ENCODE results near the gene LRBA. TPM values are rescaled to one million over a fixed set of nuclear protein-coding genes. Genes with fewer than 3 reads are reported as not detected.
A peak's percentile ranks its signal among the peaks of the same experiment; 100 is the strongest.

The LRBA gene
- total RNA-seq, 1 experiment from 2014 or later: 77.4 TPM

- Histone ChIP-seq H3K9me2 (ENCODE audit: insufficient read depth) (no peaks in the 10 kb centered on the region), H3K4me1 (replicated peaks; ENCODE audit: insufficient read depth) (peaks cover 13% of the 10 kb centered on the region), H3K27me3 (ENCODE audit: insufficient read depth, low read depth) (no peaks in the 10 kb centered on the region), H3K79me2 (ENCODE audit: low read depth) (no peaks in the 10 kb centered on the region), H4K20me1 (ENCODE audit: insufficient read depth) (no peaks in the 10 kb centered on the region), H3K36me3 (ENCODE audit: low read depth) (no peaks in the 10 kb centered on the region; the same call in 1 of the 2 replicates), H3K27ac (no peak overlapping the region), H3K4me2 (no peak overlapping the region), H2AFZ (no peak overlapping the region), H3K9me3 (ENCODE audit: insufficient read depth, low read depth) (no peaks in the 10 kb centered on the region), H3F3A (ENCODE audit: insufficient read depth, low read depth) (0 out of 2 replicates have a peak, but pooled peaks cover 10% of the 10 kb centered on the region), H3K4me3 (no peak overlapping the region)
- BruUV-seq (replicated peaks): no TSS peak
- intact Hi-C loops (cut with micrococcal nuclease; ENCODE audit: unreplicated experiment): no loop called here
- TF ChIP-seq EZH2 (IDR thresholded peaks at IDR 0.05; ENCODE audit: low read depth) (no peak), CTCF (conservative IDR thresholded peaks at IDR 0.05) (no peak)
- POLR2A ChIA-PET (ENCODE audit: unreplicated experiment): no interaction called here
- CTCF ChIA-PET: no interaction called here
- DNase-seq: no peak
Observed at GRCh38 chr4:150852216-150852615, 162.9 kb downstream of the LRBA start.

GRCh38 chr4:150849016-150849415 is 166.1 kb downstream of the LRBA start:
- Histone ChIP-seq H3K36me3 (ENCODE audit: low read depth) (peaks cover 5% of the 10 kb centered on the region; the same call in 1 of the 2 replicates), H3K4me1 (replicated peaks; ENCODE audit: insufficient read depth) (peaks cover 13% of the 10 kb centered on the region), H3K9me3 (ENCODE audit: insufficient read depth, low read depth) (no peaks in the 10 kb centered on the region), H2AFZ (no peak overlapping the region), H3K4me3 (no peak overlapping the region), H3K27ac (peak overlapping the region; percentile 31), H3K27me3 (ENCODE audit: insufficient read depth, low read depth) (no peaks in the 10 kb centered on the region), H3K4me2 (peak overlapping the region; percentile 29; the same call in 1 of the 2 replicates), H3K9me2 (ENCODE audit: insufficient read depth) (no peaks in the 10 kb centered on the region), H4K20me1 (ENCODE audit: insufficient read depth) (no peaks in the 10 kb centered on the region), H3K79me2 (ENCODE audit: low read depth) (no peaks in the 10 kb centered on the region), H3F3A (ENCODE audit: insufficient read depth, low read depth) (0 out of 2 replicates have a peak, but pooled peaks cover 10% of the 10 kb centered on the region)
- no TSS peak for BruUV-seq (replicated peaks)
- TF ChIP-seq CTCF (conservative IDR thresholded peaks at IDR 0.05) (no peak), EZH2 (IDR thresholded peaks at IDR 0.05; ENCODE audit: low read depth) (no peak)
- ChIA-PET POLR2A (ENCODE audit: unreplicated experiment) (interaction anchor here (0.6 kb wide), 1 partner anchor 256 kb away, joined by 7 read pairs; no protein-coding TSS in a partner anchor), CTCF (interaction anchor here (0.6 kb wide), 2 partner anchors 14 to 1923 kb away, joined by 3 to 4 read pairs; no protein-coding TSS in a partner anchor)
- intact Hi-C loops (cut with micrococcal nuclease; ENCODE audit: unreplicated experiment): no loop called here
- peak; percentile 2 to 85 for DNase-seq

GRCh38 chr4:150828159-150828558 is 186.9 kb downstream of the LRBA start:
- H3K4me1 ChIP-seq (replicated peaks; ENCODE audit: insufficient read depth): no peaks in the 10 kb centered on the region
- POLR2A ChIA-PET (ENCODE audit: unreplicated experiment): interaction anchor here (0.8 kb wide), 1 partner anchor 279 kb away, joined by 6 read pairs; no protein-coding TSS in a partner anchor
- no peak overlapping the region for H3K4me3 ChIP-seq
- no peaks in the 10 kb centered on the region for H3K27me3 ChIP-seq (ENCODE audit: insufficient read depth, low read depth)
- intact Hi-C loops (cut with micrococcal nuclease; ENCODE audit: unreplicated experiment): no loop called here
- no peak for DNase-seq
- no peaks in the 10 kb centered on the region for H3K36me3 ChIP-seq (ENCODE audit: low read depth)
- no peaks in the 10 kb centered on the region for H3K9me3 ChIP-seq (ENCODE audit: insufficient read depth, low read depth)
- no peak for TF ChIP-seq CTCF (conservative IDR thresholded peaks at IDR 0.05)
- no peak for TF ChIP-seq EZH2 (IDR thresholded peaks at IDR 0.05; ENCODE audit: low read depth)
- no peaks in the 10 kb centered on the region for H3F3A ChIP-seq (ENCODE audit: insufficient read depth, low read depth)
- H4K20me1 ChIP-seq (ENCODE audit: insufficient read depth): no peaks in the 10 kb centered on the region
- H3K79me2 ChIP-seq (ENCODE audit: low read depth): no peaks in the 10 kb centered on the region
- BruUV-seq (replicated peaks): no TSS peak
- H3K27ac ChIP-seq: no peak overlapping the region
- CTCF ChIA-PET: no interaction called here
- no peak overlapping the region for H2AFZ ChIP-seq
- no peaks in the 10 kb centered on the region for H3K9me2 ChIP-seq (ENCODE audit: insufficient read depth)
- no peak overlapping the region for H3K4me2 ChIP-seq

Measured in PC-9 (cell line).